NCI-H526 treated with DMSO at 0.1 percent for 48 hours (cell line): Measurements from ENCODE around the gene CCDC144A.
A peak's percentile ranks its signal among the peaks of the same experiment; 100 is the strongest.
"Not testable (repeated sequence)": the region's sequence is repeated elsewhere in the genome, so short reads cannot be mapped to it uniquely, and the experiment has no call there.

Source experiments
- DNase-seq: peaks from one replicate; lab custom pipeline; 2025; lab: John Stamatoyannopoulos, UW

CCDC144A gene, protein sequence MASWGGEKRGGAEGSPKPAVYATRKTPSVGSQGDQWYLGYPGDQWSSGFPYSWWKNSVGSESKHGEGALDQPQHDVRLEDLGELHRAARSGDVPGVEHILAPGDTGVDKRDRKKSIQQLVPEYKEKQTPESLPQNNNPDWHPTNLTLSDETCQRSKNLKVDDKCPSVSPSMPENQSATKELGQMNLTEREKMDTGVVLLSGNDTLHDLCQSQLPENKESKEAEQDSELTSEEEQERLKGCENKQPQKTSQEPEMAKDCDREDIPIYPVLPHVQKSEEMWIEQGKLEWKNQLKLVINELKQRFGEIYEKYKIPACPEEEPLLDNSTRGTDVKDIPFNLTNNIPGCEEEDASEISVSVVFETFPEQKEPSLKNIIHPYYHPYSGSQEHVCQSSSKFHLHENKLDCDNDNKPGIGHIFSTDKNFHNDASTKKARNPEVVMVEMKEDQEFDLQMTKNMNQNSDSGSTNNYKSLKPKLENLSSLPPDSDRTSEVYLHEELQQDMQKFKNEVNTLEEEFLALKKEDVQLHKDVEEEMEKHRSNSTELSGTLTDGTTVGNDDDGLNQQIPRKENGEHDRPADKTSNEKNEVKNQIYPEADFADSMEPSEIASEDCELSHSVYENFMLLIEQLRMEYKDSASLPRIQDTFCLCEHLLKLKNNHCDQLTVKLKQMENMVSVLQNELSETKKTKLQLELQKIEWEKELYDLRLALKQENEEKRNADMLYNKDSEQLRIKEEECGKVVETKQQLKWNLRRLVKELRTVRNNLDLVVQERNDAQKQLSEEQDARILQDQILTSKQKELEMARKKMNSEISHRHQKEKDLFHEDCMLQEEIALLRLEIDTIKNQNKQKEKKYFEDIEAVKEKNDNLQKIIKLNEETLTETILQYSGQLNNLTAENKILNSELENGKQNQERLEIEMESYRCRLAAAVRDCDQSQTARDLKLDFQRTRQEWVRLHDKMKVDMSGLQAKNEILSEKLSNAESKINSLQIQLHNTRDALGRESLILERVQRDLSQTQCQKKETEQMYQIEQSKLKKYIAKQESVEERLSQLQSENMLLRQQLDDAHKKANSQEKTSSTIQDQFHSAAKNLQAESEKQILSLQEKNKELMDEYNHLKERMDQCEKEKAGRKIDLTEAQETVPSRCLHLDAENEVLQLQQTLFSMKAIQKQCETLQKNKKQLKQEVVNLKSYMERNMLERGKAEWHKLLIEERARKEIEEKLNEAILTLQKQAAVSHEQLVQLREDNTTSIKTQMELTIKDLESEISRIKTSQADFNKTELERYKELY (N-terminal part only)

DNA sequence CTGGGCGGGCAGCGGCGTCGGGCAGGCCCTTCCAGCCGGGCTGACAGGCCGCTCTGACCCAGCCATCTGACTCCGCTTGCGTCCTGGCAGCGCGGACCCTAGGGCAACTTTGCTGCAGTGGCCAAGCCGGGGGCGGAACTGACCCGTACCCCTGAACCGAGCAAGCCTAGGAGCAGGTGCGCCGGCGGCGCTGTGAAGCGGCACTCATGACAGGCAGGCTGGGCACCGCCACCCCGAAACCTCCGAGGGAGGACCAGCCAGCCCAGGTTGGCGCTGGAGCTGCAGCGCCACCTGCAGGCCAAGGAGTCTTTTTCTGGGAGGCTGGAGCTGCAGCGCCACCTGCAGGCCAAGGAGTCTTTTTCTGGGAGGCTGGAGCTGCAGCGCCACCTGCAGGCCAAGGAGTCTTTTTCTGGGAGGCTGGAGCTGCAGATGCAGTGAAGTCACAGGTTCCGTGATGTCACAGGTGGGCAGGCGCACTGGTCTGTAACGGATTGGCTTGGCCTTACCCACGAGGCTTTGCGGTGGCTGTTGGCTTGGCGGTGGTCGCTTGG is at the start of gene CCDC144A:
TSS of gene CCDC144A (plus strand) at position 511 of the 551 bp plus-strand sequence. CDS start 160 bp downstream, outside the sequence.
- not testable (repeated sequence) for DNase-seq

DNA sequence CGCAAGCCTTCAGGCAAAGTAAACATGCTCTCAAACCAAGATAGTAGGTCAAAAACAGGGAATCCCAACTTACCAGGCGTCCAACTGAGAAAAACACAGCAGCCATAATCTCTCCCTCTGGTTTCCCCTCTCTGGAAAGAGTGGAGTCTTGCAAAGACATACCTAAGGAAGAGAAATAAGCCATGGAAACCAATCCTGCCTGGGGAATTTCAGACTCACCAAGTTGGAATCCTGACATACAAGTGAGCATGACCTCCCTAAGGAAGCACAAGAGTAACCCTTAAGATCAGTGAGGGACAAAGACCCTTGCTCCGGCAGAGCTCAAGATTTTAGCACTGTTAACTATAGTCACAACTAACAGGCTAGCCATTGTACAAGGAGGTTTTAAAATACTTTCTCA is 40.5 kb upstream of the CCDC144A start:
- no peak for DNase-seq

GRCh38 chr17:16652252-16652651 is 37.8 kb upstream of the CCDC144A start:
- DNase-seq, result no peak

DNA sequence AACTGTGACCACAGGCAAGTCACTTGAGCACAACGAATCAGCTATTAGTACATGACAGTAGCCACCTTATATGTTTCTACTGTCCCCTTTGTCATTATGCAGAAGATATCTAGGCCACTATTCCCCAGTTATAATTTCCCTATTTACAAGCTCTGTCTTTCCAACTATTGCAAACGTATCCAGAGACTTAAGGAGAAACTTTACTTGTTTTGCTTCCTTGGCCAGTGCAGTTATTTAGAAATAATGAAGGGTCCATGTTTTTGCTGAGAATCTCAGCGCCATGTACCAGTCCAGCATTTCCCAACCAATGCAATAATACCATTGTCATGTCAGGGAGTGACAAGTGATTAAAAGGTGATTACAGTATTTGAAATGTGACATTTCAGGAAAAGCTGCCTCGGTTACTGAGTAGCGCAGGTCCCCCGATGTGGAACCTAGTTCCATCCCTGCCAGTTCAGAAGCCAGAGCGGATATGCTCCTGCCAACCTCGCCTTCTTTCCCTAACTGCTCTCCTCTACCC is 37.1 kb upstream of the CCDC144A start:
- no peak for DNase-seq

DNA sequence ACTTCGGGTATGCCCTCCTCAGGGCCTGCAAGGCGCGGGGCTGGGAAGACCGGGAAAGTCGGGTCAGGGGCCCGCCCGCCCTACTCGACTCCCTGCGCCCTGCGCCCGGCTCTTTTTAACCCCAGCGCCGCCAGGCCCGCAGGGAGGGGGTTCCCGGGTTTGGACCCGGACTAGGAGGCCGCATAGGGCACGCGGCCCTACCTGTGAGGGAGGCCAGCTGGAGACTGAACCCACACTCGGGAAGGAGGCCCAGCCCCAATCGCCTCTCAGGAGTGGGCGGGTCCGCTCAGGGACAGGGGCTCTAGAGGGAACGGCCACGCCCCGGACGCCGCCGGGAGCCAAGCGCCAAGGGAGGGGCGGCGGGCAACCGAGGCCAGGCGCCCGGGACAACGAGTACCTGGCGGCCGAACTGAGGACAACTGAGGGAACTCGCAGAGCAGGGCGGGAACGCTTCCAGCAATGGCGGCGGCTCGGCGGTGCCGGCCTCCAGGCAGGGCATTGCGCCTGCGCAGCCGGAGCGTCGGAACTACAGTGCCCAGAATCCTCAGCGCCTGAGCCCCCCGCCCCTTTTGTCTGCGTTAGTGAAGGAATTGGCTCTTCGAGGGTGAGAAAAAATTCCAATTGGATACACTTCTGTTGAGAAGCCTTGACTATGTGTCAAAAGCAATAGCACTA is 36.5 kb upstream of the CCDC144A start, which contains the start of gene ZNF624:
TSS of gene ZNF624 (minus strand) at position 484 of the 675 bp plus-strand sequence.
- DNase-seq, result peak; percentile 82

- no peak for DNase-seq
Measured at GRCh38 chr17:16661217-16661616, 28.8 kb upstream of the CCDC144A start.

GRCh38 chr17:16662936-16663335 is 27.1 kb upstream of the CCDC144A start:
- no peak for DNase-seq

GRCh38 chr17:16666553-16666906 is 23.5 kb upstream of the CCDC144A start:
- DNase-seq, result not testable (repeated sequence)

GRCh38 chr17:16666907-16667636 is 23.0 kb upstream of the CCDC144A start:
- not testable (repeated sequence) for DNase-seq

- no peak for DNase-seq
Measured at GRCh38 chr17:16676676-16677268, 13.3 kb upstream of the CCDC144A start.

- DNase-seq, result not testable (repeated sequence)
Measured at GRCh38 chr17:16683290-16684138, 6.5 kb upstream of the CCDC144A start.

DNA sequence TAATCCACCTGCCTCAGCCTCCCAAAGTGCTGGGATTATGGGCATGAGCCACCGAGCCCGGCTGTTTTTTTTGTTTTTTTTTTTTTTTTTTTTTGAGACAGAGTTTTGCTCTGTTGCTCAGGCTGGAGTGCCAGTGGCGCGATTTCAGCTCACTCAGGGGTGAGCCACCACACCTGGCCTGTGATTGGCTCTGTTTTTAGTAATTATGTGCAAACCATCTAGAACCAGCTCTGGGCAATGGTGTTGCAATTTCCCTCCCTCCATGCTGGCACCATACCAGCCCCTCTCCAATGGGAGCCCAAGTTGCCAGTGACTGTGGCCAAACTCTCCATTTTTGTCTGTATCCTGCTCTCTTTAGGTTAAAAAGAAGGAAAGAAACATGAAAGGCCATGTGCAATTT is 4.0 kb upstream of the CCDC144A start:
- not testable (repeated sequence) for DNase-seq

DNA sequence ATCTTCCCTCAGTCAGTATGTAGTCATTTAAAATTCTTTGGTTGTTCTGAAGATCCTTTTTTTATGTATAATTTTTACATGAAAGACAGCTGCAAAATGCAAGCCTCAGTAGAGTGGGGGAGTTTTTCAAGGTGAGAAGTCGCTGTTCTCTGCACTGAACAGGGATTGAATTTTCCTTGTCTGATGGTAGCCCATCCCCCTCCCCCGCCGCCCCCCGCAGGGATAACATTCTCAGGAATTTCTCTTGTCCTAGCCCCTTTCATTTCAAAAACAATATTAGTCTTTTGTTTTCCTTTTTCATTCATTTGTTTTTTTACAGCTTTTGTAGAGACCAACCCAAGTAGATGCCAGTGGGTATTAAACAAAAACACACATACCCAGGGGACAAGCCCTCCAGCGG is 2.9 kb upstream of the CCDC144A start:
- DNase-seq, result not testable (repeated sequence)

DNA sequence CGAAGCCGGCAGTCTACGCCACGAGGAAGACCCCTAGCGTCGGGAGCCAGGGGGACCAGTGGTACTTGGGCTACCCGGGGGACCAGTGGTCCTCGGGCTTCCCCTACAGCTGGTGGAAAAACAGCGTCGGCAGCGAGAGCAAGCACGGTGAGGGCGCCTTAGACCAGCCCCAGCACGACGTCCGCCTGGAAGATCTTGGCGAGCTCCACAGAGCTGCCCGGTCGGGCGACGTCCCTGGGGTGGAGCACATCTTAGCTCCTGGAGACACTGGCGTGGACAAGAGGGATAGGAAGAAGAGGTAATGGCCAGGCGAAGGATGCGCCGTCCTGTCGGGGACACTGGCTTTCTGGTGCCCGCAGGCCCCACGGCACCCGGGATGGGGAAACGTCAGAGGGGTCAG is 406 bp downstream of the CCDC144A start:
- DNase-seq, result not testable (repeated sequence)

DNA sequence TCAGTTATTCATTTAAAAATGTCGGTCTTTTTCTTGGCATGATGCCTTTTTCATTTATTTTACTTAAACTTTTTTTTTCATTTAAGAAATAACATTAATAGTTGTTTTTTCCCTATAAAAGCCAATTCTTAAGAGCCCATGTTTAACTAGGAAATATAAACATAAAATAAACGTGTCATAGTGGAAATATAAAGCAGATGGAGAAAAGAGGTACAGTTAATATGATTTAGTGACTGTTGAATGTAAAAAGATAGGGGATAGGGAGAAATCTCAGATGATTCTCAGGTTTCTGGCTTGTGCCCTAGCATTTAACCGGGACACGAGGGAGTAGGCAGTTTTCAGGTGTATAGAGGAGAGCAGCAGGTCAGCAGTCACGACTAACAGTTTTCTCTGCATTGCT is 7.6 kb downstream of the CCDC144A start:
- not testable (repeated sequence) for DNase-seq

DNA sequence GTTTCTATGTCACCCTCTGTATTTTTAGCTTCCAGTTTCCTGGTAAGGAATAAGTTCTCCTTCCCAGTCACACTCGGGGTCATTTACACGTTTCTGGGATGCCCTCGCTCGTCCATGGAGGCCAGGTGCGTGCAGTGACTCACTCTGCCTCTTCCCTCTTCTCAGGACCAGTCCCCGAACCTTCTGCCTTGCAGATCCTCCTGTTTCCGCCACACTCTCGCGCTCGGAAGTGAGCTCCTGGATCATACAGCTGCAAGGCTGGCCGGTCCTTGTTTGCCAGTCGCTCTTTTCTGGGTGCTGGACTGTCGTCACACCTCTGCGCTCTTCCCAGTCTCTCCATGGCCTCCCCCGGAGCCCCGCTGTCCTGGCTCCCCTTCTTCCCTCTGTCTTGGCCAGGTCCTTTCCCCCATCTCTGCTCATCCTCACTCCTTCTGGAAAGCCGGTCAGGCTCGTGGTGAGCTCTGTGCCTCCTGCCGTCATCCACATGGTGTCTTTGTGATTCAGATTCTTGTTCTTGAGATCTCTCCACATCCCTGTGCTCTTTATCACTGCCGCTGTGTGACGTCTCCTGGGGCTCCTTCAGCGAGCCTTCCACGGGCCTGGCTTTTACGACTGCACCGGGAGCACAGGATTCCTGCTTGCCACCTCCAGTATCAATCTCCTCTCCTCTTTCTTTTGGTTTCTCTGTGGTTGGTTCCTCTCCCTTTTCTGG is 55.6 kb downstream of the CCDC144A start:
- DNase-seq, result not testable (repeated sequence)

DNA sequence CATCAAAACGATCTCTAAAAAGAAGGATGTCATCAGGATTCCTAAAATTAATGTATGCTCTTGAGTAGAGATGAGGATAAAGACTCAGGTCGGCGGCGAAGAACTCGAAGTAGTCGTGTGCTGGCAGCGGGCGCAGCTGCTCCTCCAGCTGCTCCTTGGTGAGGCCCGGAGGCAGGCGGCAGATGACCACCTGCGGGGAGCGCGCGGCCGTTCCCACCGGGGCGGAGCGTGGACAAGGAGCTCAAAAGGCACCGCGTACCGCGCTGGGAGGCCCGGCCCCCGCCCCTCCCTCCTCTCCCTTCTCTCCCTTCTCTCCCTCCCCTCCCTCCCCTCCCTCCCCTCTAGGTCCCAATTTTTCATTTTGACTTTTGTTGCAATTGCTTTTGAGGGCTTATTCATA is 56.5 kb downstream of the CCDC144A start:
- DNase-seq, result not testable (repeated sequence)

GRCh38 chr17:16750515-16750914 is 60.5 kb downstream of the CCDC144A start:
- not testable (repeated sequence) for DNase-seq
